ENCODE measurements around the gene ZDHHC14.

- no peak for TF ChIP-seq POLR2A (IDR thresholded peaks at IDR 0.05; ENCODE audit: low read depth)
- TF ChIP-seq POLR2AphosphoS5 (IDR thresholded peaks at IDR 0.05): no peak
Observed at GRCh38 chr6:157600807-157601206, 219.8 kb downstream of the ZDHHC14 start.
